NB4 (cell line): Measurements from ENCODE around the gene PDGFC.

Experiments used
- CTCF ChIP-seq: IDR thresholded peaks from one replicate; pipeline ENCODE4 v1.5.1; 2012; ENCODE audit warnings: low read depth, low read length
- MAX ChIP-seq: IDR thresholded peaks from 2 replicates; pipeline ENCODE4 v1.6.1; 2011; ENCODE audit warnings: low read depth, low read length

- TF ChIP-seq CTCF, result no peak
- no peak for TF ChIP-seq MAX
Measured at GRCh38 chr4:156798438-156798837, 173.2 kb downstream of the PDGFC start.
